Fibroblast of peridontal ligament (primary cell): Measurements from ENCODE around the gene TAPBP.
"Not testable (repeated sequence)": the region's sequence is repeated elsewhere in the genome, so short reads cannot be mapped to it uniquely, and the experiment has no call there.

ENCODE experiments used
- DNase-seq: peaks from one replicate; pipeline ENCODE4 v3.0.0-alpha.2; 2010; ENCODE audit errors: extremely low read depth

Gene TAPBP

DNA sequence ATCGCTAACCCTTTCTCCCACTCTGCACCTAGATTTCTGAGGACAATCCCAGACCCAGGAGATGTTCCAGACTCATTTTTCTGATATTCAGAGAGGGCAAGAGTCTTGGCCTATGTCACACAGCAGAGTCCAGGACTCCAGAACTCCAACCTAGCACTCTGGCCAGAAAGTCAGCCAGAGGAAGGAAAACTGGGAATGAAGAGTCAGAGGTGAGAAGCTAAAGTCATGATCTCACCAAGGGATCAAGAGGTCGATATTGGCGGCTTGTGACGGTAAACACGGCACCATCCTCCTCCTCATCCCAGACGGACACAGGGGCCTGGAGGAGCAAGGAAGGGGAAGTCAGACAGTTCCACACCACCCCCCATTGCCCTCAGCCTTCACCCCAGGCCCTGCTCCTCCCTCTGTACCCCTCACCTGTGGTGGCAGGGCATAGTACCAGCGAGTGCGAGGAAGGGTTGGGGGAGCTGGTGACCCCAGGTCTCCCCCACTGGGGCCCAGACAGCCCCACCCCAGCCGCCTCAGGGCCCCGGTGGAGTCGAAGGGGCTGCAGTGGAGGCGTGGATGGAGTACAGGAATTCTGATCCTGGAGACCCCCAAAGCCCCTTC, 17.0 kb downstream of the TAPBP start:
- DNase-seq = no peak

GRCh38 chr6:33295621-33296369, 18.1 kb downstream of the TAPBP start:
- no peak for DNase-seq

GRCh38 chr6:33294086-33294823, 19.6 kb downstream of the TAPBP start:
- DNase-seq = no peak

- no peak for DNase-seq
These were observed 20.7 kb downstream of the TAPBP start for GRCh38 chr6:33292996-33293682.

DNA sequence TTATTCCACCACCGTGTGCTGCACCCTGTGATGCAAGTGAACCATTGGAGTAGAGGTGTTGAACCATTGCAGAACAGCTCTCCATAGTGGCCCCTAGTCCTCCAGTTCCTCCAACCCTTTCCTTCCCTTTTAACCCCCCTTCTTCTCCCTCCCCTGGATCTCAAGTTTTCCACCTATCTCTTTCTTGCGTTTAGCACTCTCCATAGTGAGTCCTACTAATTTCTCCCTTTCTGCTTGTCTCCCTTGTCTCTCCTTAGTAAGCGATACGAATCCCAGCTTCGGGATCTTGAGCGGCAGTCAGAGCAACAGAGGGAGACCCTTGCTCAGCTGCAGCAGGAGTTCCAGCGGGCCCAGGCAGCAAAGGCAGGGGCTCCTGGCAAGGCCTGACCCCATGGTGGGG, 23.4 kb downstream of the TAPBP start:
- no peak for DNase-seq

DNA sequence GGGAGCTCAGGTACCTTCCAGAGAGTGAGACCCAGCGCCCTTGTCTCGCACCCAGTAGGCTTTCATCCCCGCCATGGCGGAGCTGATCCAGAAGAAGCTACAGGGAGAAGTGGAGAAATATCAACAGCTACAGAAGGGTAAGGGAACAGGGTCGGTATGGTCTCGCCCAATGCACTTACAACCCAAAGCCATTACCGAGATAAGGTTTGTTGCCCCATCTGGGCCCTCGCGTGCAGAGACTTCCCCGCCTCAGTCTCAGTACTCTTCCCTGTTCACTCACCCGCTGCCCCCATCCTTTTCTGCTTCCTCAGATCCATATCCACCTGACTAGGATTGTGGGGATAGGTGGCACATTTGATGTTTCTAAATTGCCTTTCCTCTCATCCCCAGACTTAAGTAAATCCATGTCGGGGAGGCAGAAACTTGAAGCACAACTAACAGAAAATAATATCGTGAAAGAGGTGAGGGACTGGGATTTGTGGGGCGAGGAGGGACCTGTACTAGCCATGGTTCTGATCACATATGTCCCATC, 24.0 kb downstream of the TAPBP start:
- DNase-seq = no peak

DNA sequence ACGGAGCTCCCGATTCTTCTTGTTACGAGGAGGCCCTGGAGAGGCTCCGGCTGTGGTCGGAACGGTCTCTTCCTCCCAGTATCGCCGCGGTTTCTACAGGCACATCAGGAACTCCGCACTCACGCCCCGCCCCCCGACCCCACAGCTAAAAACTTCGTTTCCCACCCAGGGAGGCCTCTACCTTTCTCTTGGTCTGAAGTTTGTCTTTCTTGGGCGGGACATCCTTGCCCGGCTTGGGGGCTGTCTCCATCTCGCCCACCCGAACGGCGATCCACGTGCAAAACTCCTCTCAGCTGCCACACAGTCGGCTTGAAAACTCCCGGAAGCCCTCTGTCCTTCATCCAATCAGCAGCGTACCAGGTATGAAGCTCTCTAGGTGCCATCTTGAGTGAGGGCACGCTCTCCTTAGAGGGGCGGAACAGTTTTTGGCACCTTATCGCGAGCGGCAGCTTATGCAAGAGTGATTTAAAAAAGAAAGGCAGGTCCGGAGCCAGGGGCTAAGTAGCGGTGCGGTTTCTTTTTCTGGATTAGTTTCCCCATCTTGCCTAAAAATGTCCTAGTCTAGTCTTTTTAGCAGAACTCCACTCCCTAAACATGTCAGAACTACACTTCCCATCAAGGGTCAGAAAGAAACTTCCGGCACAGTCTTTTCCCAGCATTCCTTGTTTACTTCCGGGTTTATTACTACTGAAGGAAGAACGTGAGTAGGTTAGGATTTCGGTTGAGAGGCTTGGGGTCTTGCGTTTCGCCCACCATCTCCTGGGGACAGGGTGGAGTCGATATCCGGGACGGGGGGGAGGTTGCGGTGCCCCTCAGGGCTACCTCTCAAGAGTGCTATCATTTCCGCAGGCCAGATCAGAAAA, 24.7 kb downstream of the TAPBP start, which contains the start of the genes PFDN6 and WDR46:
Gene PFDN6, plus strand, starts transcription at position 681 of the 863 bp plus-strand sequence. CDS start 256 bp downstream, outside the sequence.
Gene WDR46, minus strand, starts transcription at position 319 of the 863 bp plus-strand sequence. Its CDS starts 69 bp downstream, at position 250.
- DNase-seq = peak; percentile 91

GRCh38 chr6:33288141-33288920, 25.5 kb downstream of the TAPBP start:
- DNase-seq = no peak

DNA sequence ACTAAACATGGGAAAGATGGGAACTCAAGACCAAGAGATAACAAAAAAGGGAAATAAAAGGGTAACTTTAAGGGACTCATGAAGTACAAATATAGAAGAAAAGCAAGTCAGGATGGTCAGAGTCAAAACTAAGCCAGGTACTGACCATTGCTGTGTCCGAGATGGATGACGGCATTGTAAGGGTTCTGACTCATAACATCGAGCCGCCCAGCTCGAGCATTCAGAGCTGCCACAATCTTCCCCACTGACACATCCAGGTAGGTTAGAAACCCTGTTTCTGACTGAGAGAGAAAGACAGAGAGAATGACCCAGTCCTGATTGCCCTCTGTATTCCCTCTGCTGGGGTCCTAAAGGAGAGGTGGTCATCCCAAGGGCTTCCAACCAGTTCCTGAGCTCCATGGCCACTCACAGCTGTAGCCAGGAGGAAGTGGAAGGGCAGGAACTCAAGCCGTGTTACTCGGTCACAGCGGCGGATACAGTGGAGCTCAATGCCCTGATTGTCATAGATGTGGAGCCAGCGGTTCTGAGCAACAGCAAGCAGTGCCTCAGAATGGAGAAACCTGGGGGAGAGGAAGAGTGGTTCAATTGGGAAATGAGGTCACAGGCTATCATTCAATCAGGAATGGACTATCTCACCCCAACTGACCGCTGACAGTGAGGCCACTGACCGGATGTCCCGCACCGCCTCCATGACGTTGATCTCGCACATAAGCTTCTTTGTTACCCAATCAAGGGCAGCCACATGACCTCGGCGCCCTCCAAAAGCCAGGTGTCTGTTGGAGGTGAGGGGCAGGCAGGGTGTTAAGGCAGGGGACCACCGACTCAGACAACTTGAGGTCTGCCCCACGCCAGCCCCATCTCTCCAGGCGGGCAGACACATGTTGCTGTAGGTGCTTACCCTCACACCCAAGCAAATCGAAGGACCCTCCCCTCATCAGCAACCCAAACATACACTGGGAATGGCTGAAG, 26.6 kb downstream of the TAPBP start:
- no peak for DNase-seq

DNA sequence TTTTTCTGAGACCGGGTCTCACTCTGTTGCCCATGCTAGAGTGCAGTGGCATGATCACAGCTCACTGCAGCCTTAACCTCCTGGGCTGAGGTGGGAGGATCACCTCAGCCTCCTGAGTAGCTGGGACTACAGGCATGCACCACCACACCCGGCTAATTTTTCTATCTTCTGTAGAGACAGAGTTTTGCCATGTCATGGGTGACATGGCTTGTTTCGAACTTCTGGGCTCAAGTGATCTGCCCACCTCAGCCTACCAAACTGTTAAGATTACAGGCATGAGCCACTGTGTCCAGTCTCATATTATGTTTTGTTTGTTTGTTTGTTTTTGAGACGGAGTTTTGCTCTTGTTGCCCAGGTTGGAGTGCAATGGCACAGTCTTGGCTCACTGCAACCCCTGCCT, 28.7 kb downstream of the TAPBP start:
- DNase-seq = not testable (repeated sequence)

DNA sequence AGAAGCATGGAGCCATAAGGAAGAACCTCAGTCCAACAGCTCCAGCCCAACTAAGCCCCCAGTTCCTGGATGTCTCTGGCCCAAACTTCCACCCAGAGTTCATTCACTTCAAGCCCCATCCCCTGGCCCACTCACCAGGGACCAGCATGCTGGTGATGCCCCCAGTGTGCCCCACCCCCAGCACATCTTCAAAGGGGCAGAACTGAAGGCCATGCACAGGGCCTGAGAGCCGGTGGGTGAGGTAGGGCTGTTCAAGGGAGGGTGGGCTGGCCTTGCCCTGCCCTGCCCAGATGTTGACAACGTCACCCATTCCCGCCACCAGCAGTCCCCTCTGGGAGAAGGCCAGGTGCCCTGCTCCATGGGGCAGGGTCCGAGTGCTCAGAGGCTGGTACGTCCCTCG, 33.3 kb downstream of the TAPBP start:
- no peak for DNase-seq

GRCh38 chr6:33279971-33280511, 33.8 kb downstream of the TAPBP start:
- peak; percentile 31 for DNase-seq

DNA sequence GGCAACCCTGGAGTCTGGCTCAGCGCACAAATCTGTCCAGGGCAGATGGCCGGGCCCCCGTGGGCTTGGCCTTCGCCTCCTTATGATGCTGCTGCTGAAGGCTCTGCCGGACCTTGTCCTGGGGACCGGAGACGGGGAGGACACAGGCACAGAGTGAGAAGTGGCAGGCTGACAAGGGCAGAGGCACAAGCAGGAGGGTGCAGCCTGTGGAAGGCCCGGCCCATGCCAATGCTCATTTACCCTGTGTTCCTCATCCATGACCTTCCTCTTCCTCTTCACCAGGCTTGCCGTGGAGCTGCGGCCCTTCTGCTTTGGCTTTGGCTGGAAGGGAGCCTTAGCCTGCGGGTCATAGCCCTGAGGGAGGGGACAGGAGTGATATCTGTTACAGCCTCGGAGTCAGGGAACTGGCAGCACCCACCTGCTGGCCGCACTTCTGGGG, 34.6 kb downstream of the TAPBP start:
- no peak for DNase-seq

- DNase-seq = no peak
These were observed 35.1 kb downstream of the TAPBP start for GRCh38 chr6:33278810-33279209.

DNA sequence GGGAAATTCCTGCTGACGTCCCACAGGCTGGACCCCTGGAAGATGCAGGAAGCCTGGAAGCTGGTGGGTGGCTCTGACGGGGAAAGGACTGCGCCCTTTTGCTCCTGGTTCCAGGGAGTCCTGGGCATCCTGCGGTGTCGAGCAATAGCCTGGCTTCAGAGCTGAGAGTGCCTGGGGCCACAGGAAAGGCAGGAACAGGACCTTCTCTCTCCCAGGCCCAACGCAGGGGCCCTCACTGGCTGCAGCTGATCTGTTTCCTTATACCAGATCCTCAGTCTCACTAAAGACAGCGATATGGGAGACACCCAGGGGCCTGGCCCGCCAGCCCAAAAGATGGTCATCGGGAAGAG, 35.5 kb downstream of the TAPBP start:
- DNase-seq = no peak

DNA sequence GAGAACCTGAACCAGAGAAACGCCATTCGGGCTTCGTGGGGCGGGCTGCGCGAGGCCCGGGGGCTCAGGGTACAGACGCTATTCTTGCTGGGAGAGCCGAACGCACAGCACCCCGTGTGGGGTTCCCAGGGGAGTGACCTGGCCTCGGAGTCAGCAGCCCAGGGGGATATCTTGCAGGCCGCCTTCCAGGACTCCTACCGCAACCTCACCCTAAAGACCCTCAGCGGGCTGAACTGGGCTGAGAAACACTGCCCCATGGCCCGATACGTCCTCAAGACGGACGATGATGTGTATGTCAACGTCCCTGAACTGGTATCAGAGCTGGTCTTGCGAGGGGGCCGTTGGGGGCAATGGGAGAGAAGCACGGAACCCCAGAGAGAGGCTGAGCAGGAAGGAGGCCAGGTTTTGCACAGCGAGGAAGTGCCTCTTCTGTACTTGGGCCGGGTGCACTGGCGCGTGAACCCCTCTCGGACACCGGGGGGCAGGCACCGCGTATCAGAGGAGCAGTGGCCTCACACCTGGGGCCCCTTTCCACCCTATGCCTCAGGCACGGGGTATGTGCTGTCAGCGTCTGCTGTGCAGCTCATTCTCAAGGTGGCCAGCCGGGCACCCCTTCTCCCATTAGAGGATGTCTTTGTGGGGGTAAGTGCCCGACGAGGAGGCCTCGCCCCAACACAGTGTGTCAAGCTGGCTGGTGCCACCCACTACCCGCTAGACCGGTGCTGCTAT, 36.1 kb downstream of the TAPBP start:
- no peak for DNase-seq

- peak; percentile 45 for DNase-seq
These were observed 36.8 kb downstream of the TAPBP start, which contains the start of gene B3GALT4 for GRCh38 chr6:33276864-33277662. Gene B3GALT4, plus strand, starts transcription at chr6:33277123. Its CDS starts 297 bp downstream, at chr6:33277420.
